Caco-2 (cell line): ENCODE results near the gene SPEM1. TPM values are rescaled to one million over a fixed set of nuclear protein-coding genes. Genes with fewer than 3 reads are reported as not detected.

Experiments used
- BruUV-seq: library from RNA; stranded (reverse); fragments of 400-500 nt; replicated peaks from 2 replicates; lab custom pipeline; 2021; lab: Mats Ljungman, UMichigan
- CTCF ChIA-PET: fragments of 300-600 bp; sonication (Branson Sonifier 250); formaldehyde crosslinking; loops from one replicate; lab custom pipeline; 2022; ENCODE audit warnings: antibody characterized with exemption; lab: Charles Lee
- POLR2A ChIA-PET: fragments of 300-600 bp; sonication (Branson Sonifier 250); formaldehyde crosslinking; loops from one replicate; lab custom pipeline; 2022; ENCODE audit warnings: antibody characterized with exemption; lab: Charles Lee
- DNase-seq, 2 experiments: peaks; one replicate each; pipeline versions ENCODE4 v3.0.0 to v3.0.0-alpha.2; 2020 to 2022
- H3K27me3 ChIP-seq: replicated peaks from 2 replicates; pipeline ENCODE4 v1.6.0; 2011; ENCODE audit warnings: low read length; ENCODE audit not compliant: control insufficient read depth, insufficient read depth
- H3K36me3 ChIP-seq: 2 replicates; pipeline ENCODE4 v1.5.1; 2011; ENCODE audit warnings: low read length; ENCODE audit not compliant: control insufficient read depth, insufficient read depth
- H3K4me1 ChIP-seq: fragments of 250-450 bp; sonication (Bioruptor Pico); 2 replicates; pipeline ENCODE4 v1.5.1; 2020; ENCODE audit warnings: mild to moderate bottlenecking
- H3K4me3 ChIP-seq: 2 replicates; pipeline ENCODE4 v1.5.1; 2011; ENCODE audit warnings: low read depth, mild to moderate bottlenecking, control low read depth, low read length
- H3K9me3 ChIP-seq: fragments of 250-450 bp; sonication (Bioruptor Pico); 2 replicates; pipeline ENCODE4 v1.5.1; 2020; ENCODE audit warnings: mild to moderate bottlenecking, moderate library complexity
- H3K27ac Mint-ChIP-seq: one replicate; pipeline ENCODE4 v1.8.0; 2022; ENCODE audit warnings: mixed read lengths; ENCODE audit not compliant: unreplicated experiment
- H3K27me3 Mint-ChIP-seq: one replicate; pipeline ENCODE4 v1.8.0; 2022; ENCODE audit warnings: mixed read lengths; ENCODE audit not compliant: insufficient read depth, unreplicated experiment
- H3K36me3 Mint-ChIP-seq: one replicate; pipeline ENCODE4 v1.8.0; 2022; ENCODE audit warnings: mild to moderate bottlenecking, mixed read lengths; ENCODE audit not compliant: insufficient read depth, unreplicated experiment
- H3K4me1 Mint-ChIP-seq: one replicate; pipeline ENCODE4 v1.8.0; 2022; ENCODE audit warnings: low read depth, mixed read lengths; ENCODE audit not compliant: unreplicated experiment
- H3K4me3 Mint-ChIP-seq: one replicate; pipeline ENCODE4 v1.8.0; 2022; ENCODE audit warnings: mild to moderate bottlenecking, moderate library complexity, mixed read lengths; ENCODE audit not compliant: unreplicated experiment
- H3K9me3 Mint-ChIP-seq: one replicate; pipeline ENCODE4 v1.8.0; 2022; ENCODE audit warnings: mixed read lengths; ENCODE audit not compliant: unreplicated experiment
- CTCF ChIP-seq, 2 experiments: fragments of 200-600 bp in 1 of 2; IDR thresholded peaks; 1 replicate in 1 of 2; 2 replicates in 1 of 2; pipeline versions ENCODE4 v1.5.1 to v1.8.0; 2011 to 2022; ENCODE audit warnings: antibody characterized with exemption in 1 of 2, control low read depth in 1 of 2, inconsistent platforms in 1 of 2, low read depth in 1 of 2, low read length in 1 of 2, mild to moderate bottlenecking in 1 of 2, moderate library complexity in 1 of 2; ENCODE audit not compliant: insufficient read depth in 1 of 2, severe bottlenecking in 1 of 2, unreplicated experiment in 1 of 2
- intact Hi-C: fragments of 100-400 bp; cut with micrococcal nuclease; formaldehyde crosslinking; loops from one replicate; pipeline ENCODE4 v1.10.0; 2022; ENCODE audit not compliant: unreplicated experiment
- total RNA-seq: library from RNA; stranded (reverse); gene quantifications from 2 replicates; pipeline ENCODE4 v1.2.3, GENCODE V29; 2022

Gene SPEM1
- total RNA-seq, 1 experiment from 2014 or later = 0.52 TPM

- Mint-ChIP-seq H3K4me1 (peaks cover 2% of the 10 kb centered on the region), H3K4me3 (no peak overlapping the region), H3K9me3 (no peaks in the 10 kb centered on the region), H3K27ac (no peak overlapping the region), H3K36me3 (peaks cover 33% of the 10 kb centered on the region), H3K27me3 (no peaks in the 10 kb centered on the region)
- no peaks in the 10 kb centered on the region for H3K36me3 ChIP-seq
- H3K4me3 ChIP-seq = no peak overlapping the region
- intact Hi-C loops = no loop called here
- no peaks in the 10 kb centered on the region for H3K27me3 ChIP-seq
- CTCF ChIA-PET = no interaction called here
- no peak for DNase-seq
- no peak for TF ChIP-seq CTCF (IDR thresholded peaks at IDR 0.05; ENCODE audit: insufficient read depth in 1 of 2, low read depth in 1 of 2, low read length in 1 of 2, severe bottlenecking in 1 of 2, unreplicated experiment in 1 of 2)
- H3K9me3 ChIP-seq = no peaks in the 10 kb centered on the region
- no peaks in the 10 kb centered on the region for H3K4me1 ChIP-seq
- POLR2A ChIA-PET = no interaction called here
- no TSS peak for BruUV-seq
These were observed 46.2 kb downstream of the SPEM1 start for GRCh38 chr17:7466318-7466638.

GRCh38 chr17:7466639-7467341 is 46.7 kb downstream of the SPEM1 start:
- Mint-ChIP-seq H3K4me3 (no peak overlapping the region), H3K9me3 (no peaks in the 10 kb centered on the region), H3K27ac (no peak overlapping the region), H3K4me1 (no peaks in the 10 kb centered on the region), H3K27me3 (no peaks in the 10 kb centered on the region), H3K36me3 (peaks cover 28% of the 10 kb centered on the region)
- intact Hi-C loops = no loop called here
- DNase-seq = no peak
- ChIA-PET CTCF (interaction anchor here (0.5 kb wide), 1 partner anchor 23 kb away, joined by 3 read pairs; no protein-coding TSS in a partner anchor), POLR2A (no interaction called here)
- H3K4me3 ChIP-seq = no peak overlapping the region
- H3K4me1 ChIP-seq = no peaks in the 10 kb centered on the region
- H3K27me3 ChIP-seq = no peaks in the 10 kb centered on the region
- TF ChIP-seq CTCF (IDR thresholded peaks at IDR 0.05; ENCODE audit: insufficient read depth in 1 of 2, low read depth in 1 of 2, low read length in 1 of 2, severe bottlenecking in 1 of 2, unreplicated experiment in 1 of 2) = no peak
- no peaks in the 10 kb centered on the region for H3K36me3 ChIP-seq
- no peaks in the 10 kb centered on the region for H3K9me3 ChIP-seq
- no TSS peak for BruUV-seq

GRCh38 chr17:7467498-7467897 is 47.4 kb downstream of the SPEM1 start:
- Histone ChIP-seq H3K36me3 (no peaks in the 10 kb centered on the region), H3K4me3 (no peak overlapping the region), H3K27me3 (no peaks in the 10 kb centered on the region), H3K9me3 (no peaks in the 10 kb centered on the region), H3K4me1 (no peaks in the 10 kb centered on the region)
- no TSS peak for BruUV-seq
- intact Hi-C loops = no loop called here
- Mint-ChIP-seq H3K27me3 (no peaks in the 10 kb centered on the region), H3K36me3 (peaks cover 26% of the 10 kb centered on the region), H3K9me3 (no peaks in the 10 kb centered on the region), H3K4me3 (no peak overlapping the region), H3K27ac (no peak overlapping the region), H3K4me1 (no peaks in the 10 kb centered on the region)
- no peak for DNase-seq
- ChIA-PET POLR2A (no interaction called here), CTCF (interaction anchor here (0.5 kb wide), 1 partner anchor 23 kb away, joined by 3 read pairs; no protein-coding TSS in a partner anchor)
- TF ChIP-seq CTCF (IDR thresholded peaks at IDR 0.05; ENCODE audit: insufficient read depth in 1 of 2, low read depth in 1 of 2, low read length in 1 of 2, severe bottlenecking in 1 of 2, unreplicated experiment in 1 of 2) = no peak
